ENCODE measurements around the gene ZNF618.

ZNF618 gene

DNA sequence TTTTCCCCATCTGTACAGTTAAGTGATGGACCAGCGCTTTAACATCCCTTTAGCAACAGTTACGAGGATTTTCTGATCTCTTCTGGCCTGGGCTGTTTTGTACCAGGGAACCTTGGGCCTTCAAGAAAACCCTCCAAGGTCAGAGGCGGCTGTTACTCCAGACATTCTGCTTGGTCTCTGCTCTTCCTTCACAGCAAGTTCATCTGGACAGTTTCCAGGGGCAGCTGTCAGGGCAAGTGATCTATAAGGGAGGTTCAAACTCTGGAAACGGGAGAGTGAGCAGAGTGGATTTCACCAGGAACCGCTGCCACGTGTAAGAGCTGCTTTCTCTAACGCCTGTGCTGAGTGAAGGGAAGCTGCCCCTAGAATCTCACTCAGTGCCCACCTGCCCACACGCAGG lies 36.7 kb downstream of the ZNF618 start:
- no peak for DNase-seq

- no peak for DNase-seq
Observed at GRCh38 chr9:113913426-113914195, 37.5 kb downstream of the ZNF618 start.

GRCh38 chr9:113914517-113914916 lies 38.4 kb downstream of the ZNF618 start:
- no peak for DNase-seq

DNA sequence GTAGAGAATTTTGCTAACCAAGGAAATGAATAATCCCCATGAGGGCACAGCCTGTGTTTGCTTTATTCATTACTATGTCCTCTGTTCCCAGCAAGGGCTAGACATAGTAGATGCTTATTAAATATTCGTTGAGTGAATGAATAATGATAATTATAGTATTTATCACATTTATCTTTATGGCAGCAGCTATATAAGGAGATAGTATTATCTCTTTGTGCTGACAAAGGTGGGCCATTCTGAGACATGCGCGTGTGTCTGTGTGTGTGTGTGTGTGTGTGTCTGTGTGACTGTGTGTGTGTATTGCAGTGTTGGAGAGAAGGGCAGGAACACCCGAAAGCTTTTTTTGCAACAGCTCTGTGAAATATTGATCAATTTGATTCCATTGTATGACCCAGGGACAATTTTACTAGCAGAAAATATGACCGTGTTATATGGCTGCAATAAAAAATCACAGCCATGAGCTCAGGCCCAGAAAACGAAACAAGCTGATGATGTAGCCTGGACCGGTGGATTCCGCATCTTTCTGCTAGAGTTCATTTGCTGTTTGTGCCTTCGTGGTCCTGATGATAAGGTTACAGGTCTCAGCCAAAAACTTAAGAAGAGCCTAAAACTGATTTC lies 39.8 kb downstream of the ZNF618 start:
- DNase-seq: no peak

- DNase-seq: no peak
Observed at GRCh38 chr9:113916931-113917330, 40.8 kb downstream of the ZNF618 start.

- DNase-seq: no peak
Observed at GRCh38 chr9:113918697-113919350, 42.7 kb downstream of the ZNF618 start.

DNA sequence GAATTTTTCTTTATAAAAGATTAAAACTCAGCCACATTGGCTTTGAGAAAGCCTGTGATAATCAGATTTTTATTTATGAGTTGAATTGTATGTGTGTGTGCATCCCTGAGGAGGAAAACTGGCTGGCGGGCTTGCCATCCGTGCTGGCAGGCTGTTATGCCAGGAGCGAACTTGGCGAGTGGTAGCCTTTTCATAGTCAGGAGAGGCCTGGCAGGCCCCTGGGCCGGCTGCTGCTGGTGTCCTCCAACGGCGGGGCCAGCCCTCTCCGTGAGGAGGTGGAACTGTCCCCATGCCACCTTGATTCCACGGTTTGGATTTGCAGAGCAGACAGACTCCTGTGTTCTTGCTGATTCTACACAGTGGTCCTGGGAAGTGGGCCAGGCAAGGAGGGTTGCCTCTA lies 43.3 kb downstream of the ZNF618 start:
- no peak for DNase-seq

GRCh38 chr9:113919871-113920270 lies 43.8 kb downstream of the ZNF618 start:
- DNase-seq: no peak

GRCh38 chr9:113920872-113921271 lies 44.8 kb downstream of the ZNF618 start:
- DNase-seq: no peak

- DNase-seq: no peak
Observed at GRCh38 chr9:113921396-113921925, 45.4 kb downstream of the ZNF618 start.

- DNase-seq: no peak
Observed at GRCh38 chr9:113922160-113922559, 46.1 kb downstream of the ZNF618 start.

DNA sequence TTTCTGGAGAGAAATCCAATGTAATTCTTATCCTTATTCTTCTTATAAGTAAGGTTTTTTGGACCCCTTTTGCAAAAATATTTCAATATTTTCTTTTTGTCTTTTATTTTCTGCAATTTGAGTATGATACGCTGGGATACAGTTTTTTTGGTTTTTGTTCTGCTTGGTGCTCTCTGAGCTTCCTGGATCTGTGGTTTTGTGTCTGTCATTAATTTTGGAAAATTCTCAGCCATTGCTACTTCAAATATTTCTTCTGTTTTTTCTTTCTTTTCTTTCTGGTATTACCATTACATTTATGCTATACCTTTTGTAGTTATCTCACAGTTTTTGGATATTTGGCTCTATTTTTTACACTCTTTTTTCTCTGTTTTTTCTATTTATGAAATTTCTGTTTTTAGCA lies 50.1 kb downstream of the ZNF618 start:
- no peak for DNase-seq

GRCh38 chr9:113927277-113927676 lies 51.2 kb downstream of the ZNF618 start:
- DNase-seq: no peak

GRCh38 chr9:113928269-113928668 lies 52.2 kb downstream of the ZNF618 start:
- no peak for DNase-seq

- no peak for DNase-seq
Observed at GRCh38 chr9:113929634-113930389, 53.7 kb downstream of the ZNF618 start.

DNA sequence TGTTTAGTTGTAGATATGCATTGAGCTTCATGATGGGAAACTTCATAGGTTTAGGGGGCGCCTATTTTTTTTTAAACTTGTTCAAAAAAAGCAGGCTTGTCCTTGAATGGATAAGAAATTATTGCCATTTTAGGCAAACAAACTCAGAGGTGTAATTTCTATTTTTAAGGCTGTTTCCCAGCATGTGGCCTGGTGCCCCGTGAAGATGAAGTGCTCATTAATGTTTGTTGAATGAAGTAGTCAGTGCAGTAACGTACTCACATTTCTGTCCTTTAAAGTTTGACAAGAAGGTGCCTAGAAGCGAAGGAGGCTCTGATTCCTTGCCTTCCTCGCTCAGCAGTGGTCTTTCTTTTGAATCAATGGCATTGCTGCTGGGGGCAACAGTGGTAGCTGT lies 54.3 kb downstream of the ZNF618 start:
- no peak for DNase-seq

DNA sequence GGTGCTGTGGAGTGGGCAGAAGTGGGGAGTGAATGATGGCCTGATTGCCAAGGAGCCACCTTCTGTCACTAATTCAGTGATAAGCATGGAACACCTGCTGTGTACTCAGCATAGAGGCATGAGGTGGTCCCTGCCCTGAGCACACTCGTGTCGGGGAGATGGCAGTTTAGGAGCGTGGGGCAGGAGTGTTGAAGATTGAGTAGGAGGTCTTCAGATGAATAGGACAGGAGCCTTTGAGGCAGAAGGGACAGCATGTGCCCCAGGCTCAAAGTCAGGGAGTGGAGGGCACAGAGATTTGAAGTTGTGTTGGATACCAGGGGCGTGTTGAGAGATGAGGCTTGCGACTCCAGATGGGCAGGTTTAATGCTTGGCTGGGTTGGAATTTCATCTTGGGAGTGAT lies 55.0 kb downstream of the ZNF618 start:
- no peak for DNase-seq

DNA sequence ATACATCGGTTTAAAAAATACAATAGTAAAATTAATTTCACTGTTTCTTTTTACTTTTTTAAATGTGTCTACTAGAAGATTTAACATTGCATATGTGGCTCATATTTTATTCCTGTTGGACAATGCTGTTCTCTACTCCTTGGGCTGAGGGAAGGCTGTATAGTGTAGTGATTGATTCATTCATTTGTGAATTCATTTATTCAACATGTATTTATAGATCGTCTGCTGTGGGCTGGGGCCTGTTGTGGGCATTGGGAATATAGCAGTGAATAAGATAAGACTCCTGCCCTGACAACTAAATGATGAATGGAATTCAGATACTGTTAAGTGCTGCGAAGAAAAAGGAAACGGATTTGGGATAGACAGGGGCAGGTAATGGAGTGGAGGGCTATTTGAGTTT lies 55.7 kb downstream of the ZNF618 start:
- no peak for DNase-seq

- DNase-seq: no peak
Observed at GRCh38 chr9:113932906-113933584, 56.9 kb downstream of the ZNF618 start.

GRCh38 chr9:113933671-113934070 lies 57.6 kb downstream of the ZNF618 start:
- DNase-seq: no peak

DNA sequence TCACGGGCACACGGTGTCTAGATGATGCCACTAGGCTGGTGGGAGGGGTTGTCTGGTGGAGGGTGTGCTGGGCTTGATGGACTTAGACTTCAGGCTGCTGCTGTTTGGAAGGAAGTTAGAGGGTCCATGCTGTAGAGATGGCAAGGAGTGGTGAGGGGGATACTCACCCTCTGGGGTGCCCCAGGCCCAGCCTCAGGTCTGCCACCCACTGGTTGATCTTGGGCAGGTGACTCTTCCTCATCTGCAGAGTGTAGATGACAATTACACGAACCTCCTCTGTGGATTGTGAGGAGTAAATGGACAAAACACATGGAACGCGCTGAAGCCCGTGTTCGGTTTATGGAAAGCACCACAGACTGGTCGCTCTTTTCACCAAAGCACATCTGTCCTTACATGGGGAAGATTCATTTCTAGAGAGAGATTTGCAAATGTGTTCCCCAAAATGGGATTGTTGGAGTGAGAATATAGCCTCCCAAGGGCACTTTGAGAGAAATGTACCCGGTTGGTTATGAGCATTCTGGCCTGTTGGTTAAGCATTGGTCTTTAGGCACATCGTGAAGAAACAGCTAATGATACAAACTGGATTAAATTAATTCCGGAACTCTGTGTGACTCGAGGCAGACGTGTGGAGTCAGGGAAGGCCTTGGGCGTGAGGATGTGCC lies 58.2 kb downstream of the ZNF618 start:
- no peak for DNase-seq

All from activated effector memory CD4-positive, alpha-beta T cell treated with Interleukin-2 at 50 U/mL for 16 hours (primary cell).